IMR-90 (cell line): ENCODE results near the gene GARS1. TPM values are rescaled to one million over a fixed set of nuclear protein-coding genes. Genes with fewer than 3 reads are reported as not detected.

ENCODE experiments used
- ATAC-seq: fragments of 200-7000 bp; cut with Tn5 transposase; 2 replicates; pipeline ENCODE4 v1.9.1; 2020; ENCODE audit warnings: low read depth, mild to moderate bottlenecking, moderate library complexity
- BruUV-seq: library from RNA; stranded (reverse); fragments of 400-500 nt; replicated peaks from 2 replicates; lab custom pipeline; 2021; lab: Mats Ljungman, UMichigan
- CTCF ChIA-PET: fragments of 300-600 bp; formaldehyde crosslinking; extraction: SDS; loops from one replicate; lab custom pipeline; 2021; ENCODE audit warnings: antibody characterized with exemption; lab: Yijun Ruan, JAX
- POLR2A ChIA-PET: fragments of 300-600 bp; sonication (Branson Sonifier 250); formaldehyde crosslinking; loops from one replicate; lab custom pipeline; 2022; ENCODE audit warnings: antibody characterized with exemption; ENCODE audit not compliant: unreplicated experiment; lab: Charles Lee
- DNase-seq: peaks from one replicate; pipeline ENCODE4 v3.0.0; 2013
- H2AFZ ChIP-seq: replicated peaks from 2 replicates; pipeline ENCODE3; 2013; ENCODE audit warnings: low read length, mild to moderate bottlenecking; ENCODE audit not compliant: poor library complexity
- H2AK5ac ChIP-seq: 2 replicates; pipeline ENCODE4 v1.6.1; 2013; ENCODE audit warnings: low read depth, low read length, inconsistent platforms
- H2AK9ac ChIP-seq: replicated peaks from 2 replicates; pipeline ENCODE3; 2013; ENCODE audit warnings: mild to moderate bottlenecking, low read depth, low read length, moderate library complexity; ENCODE audit not compliant: poor library complexity
- H2BK120ac ChIP-seq: 2 replicates; pipeline ENCODE4 v1.6.1; 2013; ENCODE audit warnings: low read depth, low read length, inconsistent platforms
- H2BK15ac ChIP-seq: 3 replicates; pipeline ENCODE4 v1.6.1; 2013; ENCODE audit warnings: low read depth, low read length, inconsistent platforms
- H2BK20ac ChIP-seq: 2 replicates; pipeline ENCODE4 v1.6.1; 2013; ENCODE audit warnings: low read depth, mild to moderate bottlenecking, inconsistent platforms, low read length, moderate library complexity
- H2BK5ac ChIP-seq: 2 replicates; pipeline ENCODE4 v1.6.1; 2013; ENCODE audit warnings: mild to moderate bottlenecking, low read depth, low read length, inconsistent platforms; ENCODE audit not compliant: poor library complexity, severe bottlenecking
- H3K14ac ChIP-seq: replicated peaks from 2 replicates; pipeline ENCODE4 v1.6.1; 2013; ENCODE audit warnings: low read depth, low read length, inconsistent platforms
- H3K18ac ChIP-seq: 2 replicates; pipeline ENCODE4 v1.6.1; 2013; ENCODE audit warnings: low read depth, low read length, control low read depth
- H3K23ac ChIP-seq: 2 replicates; pipeline ENCODE4 v1.6.1; 2013; ENCODE audit warnings: low read depth, low read length, inconsistent platforms
- H3K27ac ChIP-seq: 2 replicates; pipeline ENCODE4 v1.5.1; 2013; ENCODE audit warnings: mild to moderate bottlenecking, control low read depth, low read length; ENCODE audit not compliant: insufficient read depth
- H3K27me3 ChIP-seq: 2 replicates; pipeline ENCODE4 v1.6.1; 2013; ENCODE audit warnings: low read length; ENCODE audit not compliant: control insufficient read depth, insufficient read depth
- H3K36me3 ChIP-seq: 2 replicates; pipeline ENCODE4 v1.6.1; 2013; ENCODE audit warnings: low read length, mixed read lengths; ENCODE audit not compliant: control insufficient read depth, insufficient read depth
- H3K4ac ChIP-seq: 2 replicates; pipeline ENCODE4 v1.6.1; 2013; ENCODE audit warnings: low read depth, low read length, inconsistent platforms
- H3K4me1 ChIP-seq: 2 replicates; pipeline ENCODE4 v1.6.1; 2013; ENCODE audit warnings: low read length, mixed read lengths; ENCODE audit not compliant: control insufficient read depth, insufficient read depth
- H3K4me2 ChIP-seq: 2 replicates; pipeline ENCODE4 v1.6.1; 2013; ENCODE audit warnings: low read depth, mild to moderate bottlenecking, control low read depth, low read length, moderate library complexity
- H3K4me3 ChIP-seq: 2 replicates; pipeline ENCODE4 v1.5.1; 2013; ENCODE audit warnings: low read depth, mild to moderate bottlenecking, control low read depth, low read length, moderate library complexity; ENCODE audit not compliant: insufficient read depth
- H3K56ac ChIP-seq: 2 replicates; pipeline ENCODE4 v1.6.1; 2013; ENCODE audit warnings: low read length, inconsistent platforms; ENCODE audit not compliant: insufficient read depth; ENCODE audit errors: extremely low read depth
- H3K79me1 ChIP-seq, 2 experiments: 2 replicates each; pipeline ENCODE4 v1.6.1; 2013; ENCODE audit warnings: low read length in 2 of 2, inconsistent platforms in 1 of 2, low read depth in 1 of 2
- H3K9ac ChIP-seq: 2 replicates; pipeline ENCODE4 v1.6.1; 2013; ENCODE audit warnings: low read depth, low read length, control low read depth
- H3K9me1 ChIP-seq: 2 replicates; pipeline ENCODE4 v1.6.1; 2013; ENCODE audit warnings: low read length, inconsistent platforms; ENCODE audit not compliant: insufficient read depth
- H3K9me3 ChIP-seq: 2 replicates; pipeline ENCODE4 v1.6.1; 2013; ENCODE audit warnings: low read length; ENCODE audit not compliant: control insufficient read depth, insufficient read depth
- H4K20me1 ChIP-seq: 2 replicates; pipeline ENCODE4 v1.6.1; 2013; ENCODE audit warnings: low read length, inconsistent platforms; ENCODE audit not compliant: insufficient read depth
- H4K5ac ChIP-seq: 2 replicates; pipeline ENCODE4 v1.6.1; 2013; ENCODE audit warnings: mild to moderate bottlenecking, low read depth, low read length, control low read depth
- H4K8ac ChIP-seq, 2 experiments: 2 replicates each; pipeline ENCODE4 v1.6.1; 2013; ENCODE audit warnings: low read depth in 2 of 2, low read length in 2 of 2, control low read depth in 1 of 2, inconsistent platforms in 1 of 2
- H4K91ac ChIP-seq: 2 replicates; pipeline ENCODE4 v1.6.1; 2013; ENCODE audit warnings: low read depth, low read length, inconsistent platforms; ENCODE audit not compliant: insufficient read depth
- MAFK ChIP-seq: IDR thresholded peaks from 2 replicates; pipeline ENCODE4 v1.6.1; 2012; ENCODE audit warnings: low read depth, low read length, improper control_type of control experiment
- WGBS, 2 experiments: methylation state at CpG; one replicate each; pipeline versions ENCODE4 v1.1.5 to v1.1.7; 2013; ENCODE audit warnings: missing lambda C conversion rate in 2 of 2; ENCODE audit not compliant: insufficient read length in 1 of 2; ENCODE audit errors: extremely low coverage in 2 of 2; 5-methylcytosine and 5-hydroxymethylcytosine counted together
- dilution Hi-C: fragments of 300-500 bp; cut with HindIII; formaldehyde crosslinking; loops from one replicate; pipeline ENCODE4 v1.14.3; 2018; ENCODE audit warnings: low sequenced_read_pairs; ENCODE audit not compliant: unreplicated experiment
- in situ Hi-C: fragments of 300-500 bp; cut with MboI; formaldehyde crosslinking; loops from 3 replicates; pipeline ENCODE4 v1.14.3; 2019; ENCODE audit warnings: low sequenced_read_pairs, inconsistent platforms, mixed read lengths
- intact Hi-C: fragments of 100-400 bp; cut with micrococcal nuclease; formaldehyde crosslinking; loops from 2 replicates; pipeline ENCODE4 v1.10.0; 2022
- polyA plus RNA-seq, 3 experiments: library from polyadenylated mRNA; depleted of rRNA; stranded (reverse); fragments of >200 nt; gene quantifications; 2 replicates each; pipeline ENCODE4 v1.2.3, GENCODE V29; 2012; ENCODE audit warnings: low replicate concordance in 1 of 3
- total RNA-seq: library from RNA; depleted of rRNA; stranded (reverse); fragments of >200 nt; gene quantifications from 2 replicates; pipeline ENCODE4 v1.2.3, GENCODE V29; 2012

The GARS1 gene
- total and polyA plus RNA-seq, 2 of the 4 experiments (the other 2 are of a cell fraction) = 105 to 551 TPM

GRCh38 chr7:30645661-30646060 is 51.0 kb downstream of the GARS1 start:
- Histone ChIP-seq H3K9ac (no peak overlapping the region), H3K9me3 (no peaks in the 10 kb centered on the region), H4K91ac (no peak overlapping the region), H3K23ac (no peak overlapping the region), H3K79me1 (peaks cover 7 to 10% of the 10 kb centered on the region in 2 experiments; a peak in 2 of 4 replicates), H3K4ac (no peak overlapping the region), H2AK5ac (no peak overlapping the region), H2AFZ (no peak overlapping the region), H3K4me3 (no peak overlapping the region), H4K20me1 (peaks cover 11% of the 10 kb centered on the region; the same call in 1 of the 2 replicates), H2BK15ac (no peak overlapping the region), H3K9me1 (peaks cover 3% of the 10 kb centered on the region; the same call in 1 of the 2 replicates), H2BK20ac (no peak overlapping the region), H3K27ac (no peak overlapping the region), H2AK9ac (no peak overlapping the region), H3K36me3 (peaks cover 3% of the 10 kb centered on the region), H3K56ac (no peak overlapping the region), H2BK120ac (no peak overlapping the region), H3K4me1 (no peaks in the 10 kb centered on the region), H2BK5ac (no peak overlapping the region), H3K18ac (no peak overlapping the region), H3K27me3 (no peaks in the 10 kb centered on the region), H4K8ac (no peak overlapping the region), H4K5ac (no peak overlapping the region), H3K4me2 (no peak overlapping the region), H3K14ac (no peak overlapping the region)
- DNase-seq (no peak), ATAC-seq (no peak)
- intact Hi-C loops = no loop called here
- no peak for TF ChIP-seq MAFK
- BruUV-seq = no TSS peak
- WGBS, 2 experiments = no CpG with 5 or more reads among the region's 3 CpGs
- CTCF ChIA-PET = no interaction called here
- dilution Hi-C loops = no loop called here
- POLR2A ChIA-PET = no interaction called here
- in situ Hi-C loops = no loop called here
